GM10248 (cell line): ENCODE data around the gene RELCH.

Experiments
- CTCF ChIA-PET: fragments of 300-600 bp; sonication (Branson Sonifier 250); formaldehyde crosslinking; extraction: SDS; loops from one replicate; lab custom pipeline; 2021; ENCODE audit warnings: antibody characterized with exemption; lab: Yijun Ruan, JAX
- POLR2A ChIA-PET: fragments of 350-650 bp; sonication (Branson Sonifier 250); formaldehyde crosslinking; extraction: SDS; loops from one replicate; lab custom pipeline; 2020; ENCODE audit warnings: antibody characterized with exemption; lab: Yijun Ruan, JAX
- DNase-seq: peaks from one replicate; pipeline ENCODE4 v3.0.0; 2012; ENCODE audit errors: extremely low spot score
- TF ChIP-seq, protein P1 (sequence below): IDR thresholded peaks from 2 replicates; pipeline ENCODE4 v1.5.1; 2012; ENCODE audit warnings: mild to moderate bottlenecking, low read depth; ENCODE audit errors: extremely low read depth, missing control alignments, control extremely low read depth

The RELCH gene, protein sequence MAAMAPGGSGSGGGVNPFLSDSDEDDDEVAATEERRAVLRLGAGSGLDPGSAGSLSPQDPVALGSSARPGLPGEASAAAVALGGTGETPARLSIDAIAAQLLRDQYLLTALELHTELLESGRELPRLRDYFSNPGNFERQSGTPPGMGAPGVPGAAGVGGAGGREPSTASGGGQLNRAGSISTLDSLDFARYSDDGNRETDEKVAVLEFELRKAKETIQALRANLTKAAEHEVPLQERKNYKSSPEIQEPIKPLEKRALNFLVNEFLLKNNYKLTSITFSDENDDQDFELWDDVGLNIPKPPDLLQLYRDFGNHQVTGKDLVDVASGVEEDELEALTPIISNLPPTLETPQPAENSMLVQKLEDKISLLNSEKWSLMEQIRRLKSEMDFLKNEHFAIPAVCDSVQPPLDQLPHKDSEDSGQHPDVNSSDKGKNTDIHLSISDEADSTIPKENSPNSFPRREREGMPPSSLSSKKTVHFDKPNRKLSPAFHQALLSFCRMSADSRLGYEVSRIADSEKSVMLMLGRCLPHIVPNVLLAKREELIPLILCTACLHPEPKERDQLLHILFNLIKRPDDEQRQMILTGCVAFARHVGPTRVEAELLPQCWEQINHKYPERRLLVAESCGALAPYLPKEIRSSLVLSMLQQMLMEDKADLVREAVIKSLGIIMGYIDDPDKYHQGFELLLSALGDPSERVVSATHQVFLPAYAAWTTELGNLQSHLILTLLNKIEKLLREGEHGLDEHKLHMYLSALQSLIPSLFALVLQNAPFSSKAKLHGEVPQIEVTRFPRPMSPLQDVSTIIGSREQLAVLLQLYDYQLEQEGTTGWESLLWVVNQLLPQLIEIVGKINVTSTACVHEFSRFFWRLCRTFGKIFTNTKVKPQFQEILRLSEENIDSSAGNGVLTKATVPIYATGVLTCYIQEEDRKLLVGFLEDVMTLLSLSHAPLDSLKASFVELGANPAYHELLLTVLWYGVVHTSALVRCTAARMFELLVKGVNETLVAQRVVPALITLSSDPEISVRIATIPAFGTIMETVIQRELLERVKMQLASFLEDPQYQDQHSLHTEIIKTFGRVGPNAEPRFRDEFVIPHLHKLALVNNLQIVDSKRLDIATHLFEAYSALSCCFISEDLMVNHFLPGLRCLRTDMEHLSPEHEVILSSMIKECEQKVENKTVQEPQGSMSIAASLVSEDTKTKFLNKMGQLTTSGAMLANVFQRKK

DNA sequence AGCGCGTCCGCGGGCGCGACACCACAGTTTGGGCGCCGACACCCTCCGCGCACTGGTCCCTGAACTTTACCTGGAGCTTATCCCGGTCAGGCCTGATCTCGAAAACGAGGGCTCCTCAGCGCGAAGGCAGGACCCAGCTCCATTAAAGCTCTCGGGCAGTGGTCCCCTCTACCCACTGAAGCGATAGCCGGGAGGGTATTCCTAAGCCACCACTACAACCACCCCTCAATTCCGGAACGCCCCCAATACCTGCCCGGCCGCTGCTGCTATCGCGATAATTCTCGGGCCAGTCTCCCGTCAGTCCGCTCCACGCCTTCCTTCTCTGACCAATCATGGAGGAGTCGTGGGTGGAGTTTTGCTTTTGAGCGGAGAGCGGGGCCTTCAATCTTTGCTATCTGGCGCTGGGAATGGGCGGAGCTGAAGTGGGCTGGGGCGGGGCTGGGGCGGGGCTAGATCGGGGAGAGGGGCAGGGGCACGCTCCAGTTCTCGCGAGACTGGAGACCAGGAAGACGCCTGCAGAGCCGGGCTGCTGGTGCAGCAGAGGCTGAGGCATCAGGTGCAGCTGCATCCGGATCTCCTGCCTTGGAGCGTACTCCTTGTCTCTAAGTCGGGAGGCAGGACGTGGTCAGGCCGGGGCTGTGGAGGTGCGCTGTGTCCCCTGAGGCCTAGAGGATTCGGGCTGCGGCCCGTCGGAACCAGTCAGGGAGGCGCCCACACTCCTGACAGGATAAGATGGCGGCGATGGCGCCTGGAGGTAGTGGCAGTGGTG is at the start of gene RELCH, which contains the start of gene PIGN:
RELCH (plus strand) TSS at position 482 of the 769 bp plus-strand sequence; CDS start at position 733, 251 bp downstream.
PIGN (minus strand) TSS at position 283 of the 769 bp plus-strand sequence. CDS start 25,703 bp downstream, outside the sequence.
- CTCF ChIA-PET = interaction anchor here (1.1 to 4.6 kb wide), 6 partner anchors 10 to 796 kb away, joined by 3 to 25 read pairs (median 6); no protein-coding TSS in a partner anchor

DNA sequence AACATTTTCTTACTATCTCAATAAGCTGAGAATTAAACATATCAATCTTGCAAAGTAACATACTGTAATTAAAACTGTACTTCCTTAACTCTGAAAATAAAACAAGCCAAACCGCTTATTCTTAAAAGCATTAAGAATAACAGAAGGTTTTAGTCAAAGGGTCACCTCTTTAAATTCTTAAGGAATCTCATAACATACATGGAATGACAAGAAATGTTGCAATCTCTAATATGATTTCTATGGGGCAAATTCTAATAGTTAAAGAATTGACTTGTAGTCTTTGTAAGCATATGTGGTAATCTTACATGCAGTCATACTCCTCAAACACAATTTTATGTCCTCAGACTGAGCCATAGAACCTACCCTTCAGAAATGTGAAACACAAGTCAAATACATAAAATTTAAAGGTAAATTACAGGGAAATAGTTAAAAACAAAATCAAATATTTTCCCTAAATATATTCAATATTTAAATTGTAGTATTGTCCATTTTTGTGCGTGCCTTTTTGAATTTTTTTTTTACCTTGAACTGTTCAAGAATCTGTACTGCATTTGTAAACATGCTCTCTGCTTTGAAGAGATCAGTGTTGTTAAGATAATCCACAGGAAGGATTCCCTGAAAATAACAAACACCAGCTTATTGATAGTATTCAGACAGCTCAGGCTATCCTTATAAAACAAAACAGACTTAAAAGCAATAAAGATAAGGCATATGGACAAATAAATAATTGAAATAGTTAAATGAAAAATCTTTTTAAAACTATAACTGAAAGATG is 48.4 kb upstream of the RELCH start:
- ChIA-PET POLR2A (no interaction called here), CTCF (interaction anchor here (1.4 to 1.5 kb wide), 2 partner anchors 9 to 504 kb away, joined by 3 to 4 read pairs; no protein-coding TSS in a partner anchor)
- TF ChIP-seq, protein P1, sequence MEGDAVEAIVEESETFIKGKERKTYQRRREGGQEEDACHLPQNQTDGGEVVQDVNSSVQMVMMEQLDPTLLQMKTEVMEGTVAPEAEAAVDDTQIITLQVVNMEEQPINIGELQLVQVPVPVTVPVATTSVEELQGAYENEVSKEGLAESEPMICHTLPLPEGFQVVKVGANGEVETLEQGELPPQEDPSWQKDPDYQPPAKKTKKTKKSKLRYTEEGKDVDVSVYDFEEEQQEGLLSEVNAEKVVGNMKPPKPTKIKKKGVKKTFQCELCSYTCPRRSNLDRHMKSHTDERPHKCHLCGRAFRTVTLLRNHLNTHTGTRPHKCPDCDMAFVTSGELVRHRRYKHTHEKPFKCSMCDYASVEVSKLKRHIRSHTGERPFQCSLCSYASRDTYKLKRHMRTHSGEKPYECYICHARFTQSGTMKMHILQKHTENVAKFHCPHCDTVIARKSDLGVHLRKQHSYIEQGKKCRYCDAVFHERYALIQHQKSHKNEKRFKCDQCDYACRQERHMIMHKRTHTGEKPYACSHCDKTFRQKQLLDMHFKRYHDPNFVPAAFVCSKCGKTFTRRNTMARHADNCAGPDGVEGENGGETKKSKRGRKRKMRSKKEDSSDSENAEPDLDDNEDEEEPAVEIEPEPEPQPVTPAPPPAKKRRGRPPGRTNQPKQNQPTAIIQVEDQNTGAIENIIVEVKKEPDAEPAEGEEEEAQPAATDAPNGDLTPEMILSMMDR = no peak
- DNase-seq = no peak

More for the DNA sequence above, at the start of gene RELCH, which contains the start of gene PIGN:
- TF ChIP-seq, protein P1 = no peak
- POLR2A ChIA-PET = interaction anchor here (0.5 to 0.6 kb wide), 3 partner anchors 13 to 155 kb away, joined by 3 to 8 read pairs (median 3); no protein-coding TSS in a partner anchor
- peak; percentile 97 for DNase-seq

DNA sequence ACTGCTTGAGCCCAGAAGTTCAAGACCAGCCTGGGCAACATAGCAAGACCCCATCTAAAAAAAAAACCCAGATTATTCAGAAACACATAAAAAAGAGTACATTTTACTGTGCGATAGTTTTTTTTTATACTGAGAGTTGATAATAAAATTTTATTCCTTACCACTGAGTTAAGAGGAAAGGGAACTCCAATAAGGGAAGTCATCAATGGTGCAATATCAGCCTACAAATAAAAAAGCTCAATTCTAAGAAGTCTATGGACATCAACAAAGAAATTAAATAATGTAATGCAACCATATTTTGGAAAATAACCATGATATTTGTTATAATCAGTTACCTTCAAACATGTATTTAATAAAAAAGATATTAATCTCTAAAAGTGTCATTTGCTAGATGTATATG is 46.8 kb upstream of the RELCH start:
- no peak for DNase-seq
- POLR2A ChIA-PET = no interaction called here
- CTCF ChIA-PET = interaction anchor here (0.8 to 1.6 kb wide), 4 partner anchors 9 to 58 kb away, joined by 3 to 5 read pairs (median 4); no protein-coding TSS in a partner anchor
- TF ChIP-seq, protein P1 = no peak

DNA sequence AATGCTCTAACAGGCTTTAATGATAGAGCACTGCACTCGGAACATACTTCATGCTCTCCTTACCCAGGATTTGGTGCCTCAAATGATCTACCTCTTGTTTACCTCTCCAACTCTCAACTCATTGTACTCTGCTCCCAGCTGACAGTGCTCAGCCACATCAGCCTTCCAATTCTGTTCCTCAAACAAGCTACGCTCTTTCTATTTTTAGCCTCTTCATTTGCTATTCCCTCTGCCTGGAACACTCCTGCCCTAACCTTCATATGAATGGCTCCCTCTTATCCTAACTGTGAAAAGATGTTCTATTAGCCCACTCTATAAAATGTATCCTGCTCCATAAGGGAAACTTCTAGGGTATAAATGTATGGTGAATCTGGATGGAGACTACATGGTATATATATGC is 42.7 kb upstream of the RELCH start:
- POLR2A ChIA-PET = no interaction called here
- DNase-seq = no peak
- CTCF ChIA-PET = interaction anchor here (1.5 to 3.0 kb wide), 2 partner anchors 13 to 104 kb away, joined by 4 to 17 read pairs; no protein-coding TSS in a partner anchor
- TF ChIP-seq, protein P1 = no peak

DNA sequence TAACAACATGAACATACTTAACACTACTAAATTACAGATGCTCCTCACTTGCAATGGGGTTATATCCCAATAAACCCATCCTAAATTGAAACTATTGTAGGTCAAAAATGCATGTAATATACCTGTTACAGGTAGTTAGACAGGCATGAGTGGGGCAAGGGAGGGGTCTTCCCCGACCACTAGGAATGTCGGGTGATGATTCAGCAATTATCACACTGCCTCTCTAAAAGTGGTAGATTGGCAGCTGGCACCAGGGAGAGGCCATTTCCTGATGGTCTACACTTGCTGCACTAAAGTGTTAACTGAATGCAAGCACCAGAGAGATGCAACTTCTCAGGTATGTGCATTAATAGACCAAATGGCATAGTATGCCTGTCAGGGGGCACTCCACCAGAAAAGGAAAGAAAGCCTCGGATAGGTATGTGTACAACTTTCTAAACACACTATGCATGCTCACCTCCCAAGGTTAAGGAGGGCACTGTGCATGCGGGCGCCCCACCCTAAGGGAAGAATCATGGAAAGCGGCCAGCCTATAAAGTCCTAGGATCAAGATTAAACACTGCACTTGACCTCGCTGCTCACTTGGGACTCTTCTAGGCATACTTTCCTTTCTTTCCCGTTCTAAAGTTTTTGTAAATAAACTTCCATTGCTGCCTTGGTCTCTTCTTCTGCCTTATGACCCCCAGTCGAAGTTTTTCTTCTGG is 35.8 kb upstream of the RELCH start:
- no peak for DNase-seq
- CTCF ChIA-PET = no interaction called here
- POLR2A ChIA-PET = no interaction called here
- TF ChIP-seq, protein P1 = no peak
